GM18858 (cell line): ENCODE data around the gene ESAM.
A peak's percentile ranks its signal among the peaks of the same experiment; 100 is the strongest.

ENCODE experiments used
- ATAC-seq: cut with Tn5 transposase; IDR thresholded peaks from one replicate; pipeline ENCODE4 v1.9.1; 2021; ENCODE audit not compliant: unreplicated experiment

The ESAM gene

DNA sequence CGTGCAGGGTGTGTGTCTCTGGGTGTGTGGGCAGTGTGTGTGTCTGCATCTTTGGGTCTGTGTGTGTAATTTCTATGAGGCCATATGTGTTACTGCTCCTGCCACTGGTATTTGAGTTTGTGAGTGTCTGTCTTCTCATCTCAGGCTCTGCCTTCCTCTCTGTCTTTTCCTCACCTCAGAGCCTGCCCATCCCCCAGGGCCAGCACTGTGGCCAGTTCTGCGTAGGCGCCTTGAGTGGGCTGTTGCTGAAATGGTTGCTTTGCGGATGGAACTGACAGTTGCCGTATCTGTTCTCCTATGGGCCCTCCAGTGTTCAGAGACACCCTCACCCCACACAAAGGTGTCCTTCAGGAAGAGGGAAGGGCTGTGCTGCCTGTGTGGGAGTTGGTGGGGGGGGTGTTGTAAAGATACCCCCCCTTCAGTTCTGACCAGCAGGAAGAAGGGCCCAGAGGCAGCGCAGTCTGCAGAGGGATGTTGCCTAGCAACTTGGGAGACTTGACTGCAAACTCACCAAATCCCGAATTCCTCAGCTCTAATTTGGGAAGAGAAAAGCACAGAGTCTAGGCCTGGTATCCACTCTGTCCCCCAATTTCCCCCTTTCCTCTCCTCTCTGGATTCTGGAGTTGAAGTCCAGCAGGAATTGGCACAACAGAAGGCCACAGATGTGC is 24.3 kb downstream of the ESAM start:
- no peak for ATAC-seq

DNA sequence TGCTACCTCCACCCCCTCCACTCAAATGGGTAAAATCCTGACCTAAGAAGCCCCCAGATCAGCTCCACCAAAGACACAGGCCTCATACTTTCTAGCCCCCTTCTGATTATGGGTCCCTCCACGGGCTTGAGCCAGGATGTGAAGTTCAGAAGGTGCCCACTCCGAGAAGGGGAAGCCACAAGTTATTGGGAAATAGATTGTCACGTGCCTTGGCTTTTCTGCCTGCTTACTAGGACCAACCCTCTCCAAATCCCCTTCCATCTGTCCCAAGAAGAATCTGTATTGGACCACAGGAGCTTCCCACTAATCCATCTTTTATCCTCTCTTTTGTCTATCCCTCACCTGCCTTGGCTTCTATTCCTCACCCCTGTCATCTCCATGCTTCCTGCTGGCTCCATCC is 25.4 kb downstream of the ESAM start:
- no peak for ATAC-seq

DNA sequence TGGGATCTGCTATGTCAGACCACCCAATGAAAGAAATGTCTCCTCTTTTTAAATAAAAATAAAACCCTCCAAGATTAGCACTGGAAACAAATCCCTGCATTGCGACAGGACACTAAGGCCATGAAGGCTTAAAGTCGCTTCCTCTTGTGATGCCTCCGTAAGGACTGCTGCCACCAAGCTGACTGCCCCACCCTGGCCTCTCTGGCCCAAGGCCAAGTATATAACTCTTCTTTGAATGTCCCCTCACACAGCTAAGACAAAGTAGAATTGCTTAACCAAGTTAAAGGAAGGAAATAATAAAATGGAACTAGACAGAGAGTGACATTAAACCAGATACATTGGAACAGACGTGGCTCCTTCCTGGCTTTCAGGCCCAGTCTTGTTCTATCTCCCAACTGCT is 29.9 kb downstream of the ESAM start:
- no peak for ATAC-seq

DNA sequence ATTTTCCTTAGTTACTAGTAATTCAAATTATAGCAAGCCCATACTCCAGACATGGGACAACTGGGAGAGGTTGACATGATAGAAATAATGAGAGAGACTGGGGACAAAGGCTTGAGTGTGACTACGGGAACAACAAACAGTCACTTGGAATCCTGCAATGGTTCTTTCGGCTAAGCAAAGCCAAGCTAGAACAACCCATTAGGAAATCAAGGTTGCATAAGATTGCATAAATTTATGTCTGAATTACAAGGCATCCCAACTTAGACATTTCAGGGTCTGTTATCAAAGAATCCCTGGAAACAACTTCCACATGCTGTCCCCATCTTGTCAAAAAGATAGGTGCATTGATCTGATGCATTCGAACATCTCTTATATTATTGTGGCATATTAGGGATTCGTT is 32.5 kb downstream of the ESAM start:
- no peak for ATAC-seq

- no peak for ATAC-seq
Observed at GRCh38 chr11:124728134-124728533, 34.0 kb downstream of the ESAM start.

GRCh38 chr11:124727474-124727873 is 34.6 kb downstream of the ESAM start:
- ATAC-seq = no peak

DNA sequence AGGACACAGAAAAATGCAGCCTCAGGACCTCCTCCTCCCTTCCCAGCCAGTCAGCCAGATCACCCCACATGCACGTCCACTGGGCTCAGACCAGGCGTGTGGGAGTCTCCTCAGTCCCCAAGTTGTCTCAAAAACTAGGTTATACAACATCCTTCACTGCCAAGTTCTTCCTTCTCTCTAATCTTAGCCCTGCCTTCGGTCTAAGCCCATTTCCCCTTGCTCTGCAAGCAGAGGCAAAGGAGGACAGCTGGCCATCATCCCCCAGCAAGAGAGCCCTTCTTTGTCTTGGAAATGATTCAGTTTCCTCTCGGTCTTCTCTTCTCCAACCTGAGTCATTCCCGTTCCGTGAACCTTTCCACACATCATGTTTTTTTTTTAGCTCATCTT is 36.4 kb downstream of the ESAM start:
- ATAC-seq = no peak

DNA sequence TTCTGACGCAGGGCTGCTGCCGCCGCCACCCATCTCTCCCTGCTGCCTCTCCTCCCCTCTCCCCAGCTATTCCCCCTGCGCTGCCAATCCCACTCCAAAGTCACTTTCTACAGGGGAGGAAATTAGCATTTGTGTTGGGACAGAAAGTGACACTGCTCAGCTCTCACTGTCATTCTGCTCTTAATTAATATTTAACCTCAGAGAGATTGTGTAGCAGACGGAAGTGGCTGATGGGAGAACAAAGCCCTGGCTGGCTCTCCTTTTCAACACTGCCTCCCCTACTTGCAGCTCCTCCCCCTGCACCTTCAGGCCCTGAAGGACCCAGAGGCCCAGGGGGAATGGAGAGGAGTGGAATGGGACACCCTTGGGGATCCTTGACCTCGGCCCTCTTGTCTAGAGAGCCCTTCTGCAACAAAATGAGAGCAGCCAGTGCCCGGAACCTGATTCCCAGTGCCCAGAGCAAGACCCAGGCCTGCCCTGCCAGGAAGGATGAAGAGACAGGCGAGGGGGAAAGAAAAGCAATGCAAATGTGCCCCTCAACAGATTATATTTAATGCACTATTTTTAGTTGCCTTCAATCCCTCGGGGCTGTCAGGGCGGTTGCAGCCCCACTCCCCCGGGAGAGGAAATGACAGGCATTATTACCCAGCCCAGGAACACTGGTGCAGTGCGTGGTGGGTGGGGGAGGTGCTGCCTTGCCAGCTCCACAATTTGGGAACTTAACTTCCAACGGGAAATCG is 36.9 kb downstream of the ESAM start:
- peak; percentile 86 for ATAC-seq

GRCh38 chr11:124722176-124722575 is 39.9 kb downstream of the ESAM start:
- no peak for ATAC-seq

- ATAC-seq = no peak
Observed at GRCh38 chr11:124719534-124719933, 42.6 kb downstream of the ESAM start.

GRCh38 chr11:124718801-124719200 is 43.3 kb downstream of the ESAM start:
- no peak for ATAC-seq

DNA sequence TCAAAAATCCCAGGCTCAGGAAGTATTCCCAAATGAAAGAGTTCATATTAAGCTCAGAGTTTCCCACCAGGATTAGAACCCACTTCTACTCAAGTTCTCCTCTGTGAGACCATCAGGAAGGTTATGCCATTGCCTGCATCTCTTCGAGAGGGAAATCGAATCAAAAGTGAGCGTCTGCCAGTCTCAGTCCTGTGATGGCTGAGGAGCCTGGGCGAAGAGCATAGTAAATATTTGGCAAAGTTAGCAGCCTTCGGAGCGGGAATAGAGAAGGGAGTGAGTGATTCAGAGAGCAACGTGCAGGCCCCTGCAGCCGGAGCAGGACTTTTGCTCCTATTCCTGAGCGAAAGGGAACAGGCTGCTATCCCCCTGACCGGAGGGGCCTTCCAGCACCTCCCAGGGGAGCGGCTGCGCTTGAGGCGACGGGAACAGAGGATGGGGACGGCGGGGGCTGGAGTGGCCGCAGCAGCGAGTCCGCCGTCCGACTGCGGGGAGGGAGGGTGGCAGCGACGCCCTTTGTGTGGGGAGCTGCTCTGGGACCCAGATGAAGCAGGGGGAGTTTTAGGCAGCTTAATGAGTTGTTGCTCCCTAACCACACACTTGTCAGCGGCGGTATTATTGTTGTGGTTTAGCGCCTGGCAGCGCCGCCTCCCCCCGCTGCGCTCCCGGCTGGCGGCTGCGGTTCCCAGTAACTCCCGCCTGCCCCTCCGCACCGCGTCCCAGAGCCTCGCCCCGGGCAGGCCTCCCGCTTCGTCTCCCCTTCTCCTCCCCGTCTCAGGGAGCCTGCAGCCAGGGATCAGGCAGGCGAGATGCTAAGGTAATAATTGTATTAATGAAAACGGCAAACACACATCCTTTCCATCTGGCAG is 44.1 kb downstream of the ESAM start:
- no peak for ATAC-seq

- ATAC-seq = no peak
Observed at GRCh38 chr11:124717421-124717785, 44.7 kb downstream of the ESAM start.

DNA sequence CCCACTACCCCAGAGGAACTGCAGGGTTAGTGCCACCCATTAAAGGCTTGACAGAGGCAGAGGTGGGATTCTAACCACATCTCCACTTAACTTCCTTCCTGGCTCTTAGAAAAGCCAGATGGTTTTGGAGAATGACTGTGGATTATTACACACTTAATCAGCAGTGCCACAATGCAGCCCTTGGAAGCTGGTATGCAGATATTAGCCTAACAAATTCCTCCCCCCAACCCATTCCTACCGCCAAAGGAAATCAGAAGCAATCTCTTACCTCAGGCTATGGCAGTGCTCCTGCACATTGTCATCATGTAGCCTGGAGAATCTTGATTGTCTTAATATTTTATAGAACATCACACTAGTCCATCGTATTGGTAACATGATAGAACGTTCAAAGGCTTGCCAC is 45.5 kb downstream of the ESAM start:
- no peak for ATAC-seq

DNA sequence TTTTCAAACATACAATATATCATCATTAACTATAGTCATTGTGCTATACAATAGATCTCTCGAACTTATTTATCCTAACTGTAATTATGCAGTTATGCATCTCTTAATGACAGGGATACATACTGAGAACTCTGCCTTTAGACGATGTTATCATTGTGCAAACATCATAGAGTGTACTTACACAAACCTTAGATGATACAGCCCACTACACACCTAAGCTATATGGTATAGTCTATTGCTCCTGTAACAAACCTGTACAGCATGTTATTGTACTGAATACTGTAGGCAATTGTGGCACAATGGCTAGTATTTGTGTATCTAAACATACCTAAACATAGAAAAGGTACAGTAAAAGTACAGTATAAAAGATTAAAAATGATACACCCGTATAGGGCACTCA is 49.7 kb downstream of the ESAM start:
- no peak for ATAC-seq

- no peak for ATAC-seq
Observed at GRCh38 chr11:124707829-124708228, 54.3 kb downstream of the ESAM start.
